ENCODE data around the gene SBNO2. TPM values are rescaled to one million over a fixed set of nuclear protein-coding genes. Genes with fewer than 3 reads are reported as not detected.

Gene SBNO2
- polyA plus RNA-seq, 3 donors, result 0.71 to 75.0 (median 2.6) TPM

DNA sequence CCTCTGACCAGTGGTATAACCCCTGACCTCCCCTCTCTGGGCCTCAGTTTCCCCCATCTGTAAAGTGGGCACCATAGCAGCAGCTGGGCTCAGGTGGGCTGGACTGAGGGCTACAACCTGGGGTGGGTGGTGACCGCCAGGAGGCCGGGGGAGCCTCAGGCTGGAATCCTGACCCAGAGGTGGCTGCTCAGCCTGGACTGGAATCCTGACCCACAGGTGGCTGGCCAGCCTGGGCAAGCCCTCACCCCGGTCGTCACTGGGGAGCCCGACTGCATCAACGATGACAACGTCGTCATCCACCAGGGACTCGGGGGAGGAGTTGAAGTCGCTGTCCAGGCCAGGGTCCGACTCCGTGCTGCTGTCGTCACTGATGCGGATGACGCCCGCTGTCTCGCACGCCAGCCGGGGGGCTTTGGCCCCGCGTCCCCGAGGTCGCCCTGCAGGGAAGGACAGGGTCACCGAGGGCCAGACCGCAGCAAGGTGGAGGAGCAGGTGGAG is 60.0 kb downstream of the SBNO2 start:
- Histone ChIP-seq H3K27me3 (ENCODE audit: control insufficient read depth in 2 of 2, insufficient read depth in 2 of 2, low read length in 2 of 2) (no peaks in the 10 kb centered on the region), H2AFZ (ENCODE audit: insufficient read depth, low read depth, low read length, poor library complexity, severe bottlenecking) (no peak overlapping the region), H3K4me1 (ENCODE audit: control insufficient read depth in 1 of 2, insufficient read depth in 2 of 2, low read length in 2 of 2) (peaks cover 8 to 14% of the 10 kb centered on the region in 2 donors), H3K9ac (ENCODE audit: insufficient read depth, low read length, poor library complexity, severe bottlenecking) (no peak overlapping the region), H3K27ac (ENCODE audit: low read depth in 1 of 2, low read length in 2 of 2) (peak overlapping the region; percentile 2 to 43), H3K9me3 (replicated peaks in 1 of 2; ENCODE audit: control insufficient read depth in 1 of 2, insufficient read depth in 1 of 2, low read length in 2 of 2) (no peaks in the 10 kb centered on the region), H3K79me2 (ENCODE audit: insufficient read depth, low read length) (no peaks in the 10 kb centered on the region), H3K4me3 (replicated peaks in 1 of 3; ENCODE audit: low read depth in 2 of 3, low read length in 3 of 3) (no peak overlapping the region), H3K36me3 (replicated peaks in 1 of 2; ENCODE audit: control insufficient read depth in 1 of 2, insufficient read depth in 2 of 2, low read length in 2 of 2) (peaks cover 72 to 83% of the 10 kb centered on the region in 2 donors), H4K20me1 (ENCODE audit: insufficient read depth, low read length) (peaks cover 91% of the 10 kb centered on the region), H3K4me2 (replicated peaks; ENCODE audit: extremely low read depth, low read length, poor library complexity, severe bottlenecking) (peak overlapping the region; percentile 50)
- Mint-ChIP-seq H3K36me3 (peaks cover 30 to 78% of the 10 kb centered on the region in 2 donors), H3K4me3 (no peak overlapping the region), H3K9me3 (peaks cover 0 to 2% (median 0%) of the 10 kb centered on the region in 7 donors), H3K27ac (peak overlapping the region in 4 of 7 donors; percentile 24 to 64 (median 43)), H3K4me1 (peaks cover 8% of the 10 kb centered on the region), H3K27me3 (ENCODE audit: low read depth in 3 of 3) (peaks cover 0 to 2% (median 0%) of the 10 kb centered on the region in 3 donors)
- WGBS (ENCODE audit: insufficient coverage), result 91% methylated on average over 25 of the region's 25 CpGs
- intact Hi-C loops (cut with micrococcal nuclease), result loop anchor here (5.0 kb wide), 2 partner anchors 78 to 128 kb away; partner anchors contain the start of gene ATP5F1D (in 1 of the 2)
- TF ChIP-seq, protein P1, sequence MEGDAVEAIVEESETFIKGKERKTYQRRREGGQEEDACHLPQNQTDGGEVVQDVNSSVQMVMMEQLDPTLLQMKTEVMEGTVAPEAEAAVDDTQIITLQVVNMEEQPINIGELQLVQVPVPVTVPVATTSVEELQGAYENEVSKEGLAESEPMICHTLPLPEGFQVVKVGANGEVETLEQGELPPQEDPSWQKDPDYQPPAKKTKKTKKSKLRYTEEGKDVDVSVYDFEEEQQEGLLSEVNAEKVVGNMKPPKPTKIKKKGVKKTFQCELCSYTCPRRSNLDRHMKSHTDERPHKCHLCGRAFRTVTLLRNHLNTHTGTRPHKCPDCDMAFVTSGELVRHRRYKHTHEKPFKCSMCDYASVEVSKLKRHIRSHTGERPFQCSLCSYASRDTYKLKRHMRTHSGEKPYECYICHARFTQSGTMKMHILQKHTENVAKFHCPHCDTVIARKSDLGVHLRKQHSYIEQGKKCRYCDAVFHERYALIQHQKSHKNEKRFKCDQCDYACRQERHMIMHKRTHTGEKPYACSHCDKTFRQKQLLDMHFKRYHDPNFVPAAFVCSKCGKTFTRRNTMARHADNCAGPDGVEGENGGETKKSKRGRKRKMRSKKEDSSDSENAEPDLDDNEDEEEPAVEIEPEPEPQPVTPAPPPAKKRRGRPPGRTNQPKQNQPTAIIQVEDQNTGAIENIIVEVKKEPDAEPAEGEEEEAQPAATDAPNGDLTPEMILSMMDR (IDR thresholded peaks at IDR 0.05), result no peak
- no peak for DNase-seq

DNA sequence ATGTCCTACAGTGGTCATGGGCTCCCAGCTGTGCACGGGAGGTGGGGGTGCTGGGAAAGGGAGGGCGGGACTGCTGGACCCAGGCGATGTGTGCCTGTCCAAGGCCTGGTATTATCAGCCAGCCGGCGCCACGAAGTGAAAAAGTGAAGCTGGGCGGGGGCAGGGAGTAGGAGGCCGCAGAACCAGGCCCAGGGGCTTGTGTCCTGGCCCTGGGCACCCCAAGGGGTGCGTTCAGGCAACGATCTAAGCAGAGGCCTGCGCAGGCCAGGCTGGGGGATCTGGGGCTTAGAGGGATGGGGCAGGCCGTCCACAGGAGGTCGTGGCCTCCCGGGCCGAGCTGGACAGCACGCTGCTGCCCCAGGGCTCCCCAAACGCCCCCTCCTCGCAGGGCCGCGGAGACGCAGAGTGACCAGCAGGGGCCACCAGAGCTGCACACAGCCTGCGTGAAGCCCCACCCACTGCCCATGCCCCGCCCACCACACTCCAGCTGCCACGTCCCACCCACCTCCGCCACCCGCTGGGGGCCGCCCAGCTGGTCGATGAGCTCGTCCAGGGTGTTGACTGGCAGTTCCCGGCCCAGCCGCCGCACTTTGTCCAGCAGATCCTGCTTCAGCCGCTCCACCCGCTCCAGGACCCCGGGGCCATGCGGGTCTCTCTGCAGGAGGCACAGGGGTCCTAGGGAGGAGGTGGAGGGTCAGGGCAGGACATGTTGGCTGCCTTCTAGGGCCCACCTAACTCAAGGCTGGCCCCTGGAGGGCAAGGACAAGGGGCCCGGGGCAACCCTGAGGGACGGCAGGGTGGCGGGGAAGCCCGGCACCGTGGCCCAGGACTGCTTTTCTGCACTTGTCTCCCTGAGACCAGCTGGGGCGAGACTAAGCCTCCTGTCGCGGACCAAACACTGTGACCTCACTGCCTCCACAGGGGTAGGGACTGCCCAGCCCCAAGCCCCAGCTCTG is 60.8 kb downstream of the SBNO2 start:
- peaks cover 89% of the 10 kb centered on the region for H4K20me1 ChIP-seq (ENCODE audit: insufficient read depth, low read length)
- peak; percentile 83 to 90 (median 87) for DNase-seq
- H3K36me3 ChIP-seq (replicated peaks in 1 of 2; ENCODE audit: control insufficient read depth in 1 of 2, insufficient read depth in 2 of 2, low read length in 2 of 2), result peaks cover 64 to 82% of the 10 kb centered on the region in 2 donors
- Mint-ChIP-seq H3K27ac (peak overlapping the region in 6 of 7 donors; percentile 10 to 64 (median 43)), H3K36me3 (peaks cover 25 to 73% of the 10 kb centered on the region in 2 donors), H3K27me3 (ENCODE audit: low read depth in 3 of 3) (peaks cover 0 to 2% (median 0%) of the 10 kb centered on the region in 3 donors), H3K4me1 (peaks cover 8% of the 10 kb centered on the region), H3K9me3 (peaks cover 0 to 2% (median 0%) of the 10 kb centered on the region in 7 donors), H3K4me3 (no peak overlapping the region)
- H3K4me1 ChIP-seq (ENCODE audit: control insufficient read depth in 1 of 2, insufficient read depth in 2 of 2, low read length in 2 of 2), result peaks cover 8 to 14% of the 10 kb centered on the region in 2 donors
- H3K79me2 ChIP-seq (ENCODE audit: insufficient read depth, low read length), result no peaks in the 10 kb centered on the region
- H3K9ac ChIP-seq (ENCODE audit: insufficient read depth, low read length, poor library complexity, severe bottlenecking), result no peak overlapping the region
- TF ChIP-seq, protein P1 (IDR thresholded peaks at IDR 0.05), result peak; percentile 98
- H2AFZ ChIP-seq (ENCODE audit: insufficient read depth, low read depth, low read length, poor library complexity, severe bottlenecking), result no peak overlapping the region
- no peaks in the 10 kb centered on the region for H3K9me3 ChIP-seq (replicated peaks in 1 of 2; ENCODE audit: control insufficient read depth in 1 of 2, insufficient read depth in 1 of 2, low read length in 2 of 2)
- H3K4me2 ChIP-seq (replicated peaks; ENCODE audit: extremely low read depth, low read length, poor library complexity, severe bottlenecking), result peak overlapping the region; percentile 50
- H3K4me3 ChIP-seq (replicated peaks in 1 of 3; ENCODE audit: low read depth in 2 of 3, low read length in 3 of 3), result no peak overlapping the region
- WGBS (ENCODE audit: insufficient coverage), result 37% methylated on average over 43 of the region's 44 CpGs
- intact Hi-C loops (cut with micrococcal nuclease), result loop anchor here (5.0 kb wide), 2 partner anchors 79 to 129 kb away; partner anchors contain the start of gene ATP5F1D (in 1 of the 2)
- peak overlapping the region; percentile 2 to 43 for H3K27ac ChIP-seq (ENCODE audit: low read depth in 1 of 2, low read length in 2 of 2)
- no peaks in the 10 kb centered on the region for H3K27me3 ChIP-seq (ENCODE audit: control insufficient read depth in 2 of 2, insufficient read depth in 2 of 2, low read length in 2 of 2)
